ENCODE data around the gene F2. TPM values are rescaled to one million over a fixed set of nuclear protein-coding genes. Genes with fewer than 3 reads are reported as not detected.

The F2 gene
- total and polyA plus RNA-seq, 2 of the 13 experiments (the other 11 are each of a cell fraction or from before 2014, with no cell fraction given) = 330 to 801 TPM

DNA sequence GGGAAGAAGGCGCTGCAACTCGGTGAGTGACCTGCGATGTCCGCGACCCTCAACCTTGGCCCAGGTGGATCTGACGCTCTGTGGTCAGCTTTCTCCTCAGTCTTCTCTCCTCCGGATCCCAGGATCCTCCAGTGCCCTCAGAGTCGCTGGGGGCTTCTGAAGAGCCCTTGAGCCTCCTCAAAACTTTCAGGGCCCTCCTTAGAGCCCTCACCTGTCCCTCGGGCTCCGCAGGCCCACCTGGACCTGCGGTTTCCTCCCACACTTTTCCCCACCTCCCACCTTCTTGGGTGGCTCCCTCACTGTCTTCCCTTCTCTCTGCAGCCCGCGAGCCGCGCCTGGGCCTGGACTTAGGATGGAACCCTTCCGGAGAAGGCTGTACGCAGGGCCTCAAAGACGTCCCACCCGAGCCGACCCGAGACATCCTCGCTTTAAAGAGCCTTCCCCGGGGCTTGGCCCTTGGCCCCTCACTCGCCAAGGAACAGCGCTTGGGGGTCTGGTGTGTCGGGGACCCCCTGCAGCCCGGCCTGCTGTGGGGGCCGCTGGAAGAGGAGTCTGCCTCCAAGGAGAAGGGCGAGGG, 17.8 kb upstream of the F2 start:
- H3K27ac ChIP-seq (ENCODE audit: extremely low read length, insufficient read depth, low read length) = peak overlapping the region; percentile 97
- ATAC-seq = peak; percentile 7; the same call in 2 of the 3 replicates
- H3K4me2 ChIP-seq (ENCODE audit: low read depth, low read length) = peak overlapping the region; percentile 73
- no peaks in the 10 kb centered on the region for H4K20me1 ChIP-seq (ENCODE audit: insufficient read depth, low read length)
- peak overlapping the region; percentile 95 for H2AFZ ChIP-seq (ENCODE audit: low read length)
- ChIA-PET POLR2A (interaction anchor here (1.2 to 11.5 kb wide), 12 partner anchors 8 to 147 kb away, joined by 3 to 272 read pairs (median 10); partner anchors contain the start of gene F2), CTCF (ENCODE audit: low intra/inter-chr PET ratio, low total read pairs) (interaction anchor here (0.7 kb wide), 1 partner anchor 101 kb away, joined by 3 read pairs; no protein-coding TSS in a partner anchor)
- peak overlapping the region; percentile 83 to 99 (median 98) for H3K4me3 ChIP-seq (replicated peaks in 1 of 3; ENCODE audit: insufficient read depth in 1 of 3, low read depth in 2 of 3, low read length in 3 of 3)
- no peaks in the 10 kb centered on the region; a peak in 1 of 5 replicates for H3K27me3 ChIP-seq (ENCODE audit: control insufficient read depth in 1 of 2, insufficient read depth in 2 of 2, low read length in 2 of 2)
- 0% methylated on average over 21 of the region's 29 CpGs for WGBS (ENCODE audit: low lambda C conversion rate)
- H3K4me1 ChIP-seq (ENCODE audit: insufficient read depth, low read length) = peaks cover 53% of the 10 kb centered on the region
- no peak for FAIRE-seq
- intact Hi-C loops (cut with micrococcal nuclease; ENCODE audit: unreplicated experiment) = no loop called here
- H3K9ac ChIP-seq (ENCODE audit: insufficient read depth, low read depth, low read length) = peak overlapping the region; percentile 98
- peaks cover 44% of the 10 kb centered on the region for H3K79me2 ChIP-seq (ENCODE audit: insufficient read depth, low read length)
- in situ Hi-C loops (cut with HindIII; ENCODE audit: extremely low pct_ligation_motif_present, low pct_unique_long_range_greater_than_20kb) = no loop called here
- no peaks in the 10 kb centered on the region for H3K9me3 ChIP-seq (ENCODE audit: low read length)
- TSS peak; percentile 78 for BruUV-seq (replicated peaks)
- H3K36me3 ChIP-seq (replicated peaks in 1 of 2; ENCODE audit: control insufficient read depth in 1 of 2, insufficient read depth in 2 of 2, low read length in 2 of 2) = peaks cover 25 to 37% of the 10 kb centered on the region in 2 experiments
- no peak for DNase-seq (ENCODE audit: low spot score)
- TF ChIP-seq ZNF770 (CRISPR knock-in tag; IDR thresholded peaks at IDR 0.05) (0 out of 2 replicates have a peak, but pooled peaks have one; percentile 5), POLR2A (IDR thresholded peaks at IDR 0.05; ENCODE audit: insufficient read depth in 1 of 2, low read depth in 2 of 2, low read length in 2 of 2) (peak in 1 of 2 experiments; percentile 72; a peak in 2 of 4 replicates), ZNF543 (CRISPR knock-in tag; IDR thresholded peaks at IDR 0.05) (peak; percentile 10; the same call in 1 of the 2 replicates), FOXP1 (IDR thresholded peaks at IDR 0.05) (no peak), FOXP1 (CRISPR knock-in tag; IDR thresholded peaks at IDR 0.05) (no peak), ZFX (CRISPR knock-in tag; IDR thresholded peaks at IDR 0.05; ENCODE audit: low read depth) (0 out of 2 replicates have a peak, but pooled peaks have one; percentile 32), TEAD2 (CRISPR knock-in tag; IDR thresholded peaks at IDR 0.05) (no peak), AGO2 (optimal IDR thresholded peaks at IDR 0.05; ENCODE audit: low read depth, low read length) (peak; percentile 71), CC2D1A (CRISPR knock-in tag; IDR thresholded peaks at IDR 0.05) (no peak), ZNF563 (CRISPR knock-in tag; IDR thresholded peaks at IDR 0.05) (peak; percentile 50; the same call in 1 of the 2 replicates), ZNF790 (CRISPR knock-in tag; IDR thresholded peaks at IDR 0.05; ENCODE audit: borderline replicate concordance) (0 out of 2 replicates have a peak, but pooled peaks have one; percentile 2), STAT5B (CRISPR knock-in tag; IDR thresholded peaks at IDR 0.05) (no peak), POLR2AphosphoS5 (IDR thresholded peaks at IDR 0.05; ENCODE audit: low read depth, low read length) (peak; percentile 51; the same call in 1 of the 2 replicates), ZBTB20 (CRISPR knock-in tag; IDR thresholded peaks at IDR 0.05; ENCODE audit: borderline replicate concordance, low read depth) (no peak)
- TF ChIP-seq, protein P1, sequence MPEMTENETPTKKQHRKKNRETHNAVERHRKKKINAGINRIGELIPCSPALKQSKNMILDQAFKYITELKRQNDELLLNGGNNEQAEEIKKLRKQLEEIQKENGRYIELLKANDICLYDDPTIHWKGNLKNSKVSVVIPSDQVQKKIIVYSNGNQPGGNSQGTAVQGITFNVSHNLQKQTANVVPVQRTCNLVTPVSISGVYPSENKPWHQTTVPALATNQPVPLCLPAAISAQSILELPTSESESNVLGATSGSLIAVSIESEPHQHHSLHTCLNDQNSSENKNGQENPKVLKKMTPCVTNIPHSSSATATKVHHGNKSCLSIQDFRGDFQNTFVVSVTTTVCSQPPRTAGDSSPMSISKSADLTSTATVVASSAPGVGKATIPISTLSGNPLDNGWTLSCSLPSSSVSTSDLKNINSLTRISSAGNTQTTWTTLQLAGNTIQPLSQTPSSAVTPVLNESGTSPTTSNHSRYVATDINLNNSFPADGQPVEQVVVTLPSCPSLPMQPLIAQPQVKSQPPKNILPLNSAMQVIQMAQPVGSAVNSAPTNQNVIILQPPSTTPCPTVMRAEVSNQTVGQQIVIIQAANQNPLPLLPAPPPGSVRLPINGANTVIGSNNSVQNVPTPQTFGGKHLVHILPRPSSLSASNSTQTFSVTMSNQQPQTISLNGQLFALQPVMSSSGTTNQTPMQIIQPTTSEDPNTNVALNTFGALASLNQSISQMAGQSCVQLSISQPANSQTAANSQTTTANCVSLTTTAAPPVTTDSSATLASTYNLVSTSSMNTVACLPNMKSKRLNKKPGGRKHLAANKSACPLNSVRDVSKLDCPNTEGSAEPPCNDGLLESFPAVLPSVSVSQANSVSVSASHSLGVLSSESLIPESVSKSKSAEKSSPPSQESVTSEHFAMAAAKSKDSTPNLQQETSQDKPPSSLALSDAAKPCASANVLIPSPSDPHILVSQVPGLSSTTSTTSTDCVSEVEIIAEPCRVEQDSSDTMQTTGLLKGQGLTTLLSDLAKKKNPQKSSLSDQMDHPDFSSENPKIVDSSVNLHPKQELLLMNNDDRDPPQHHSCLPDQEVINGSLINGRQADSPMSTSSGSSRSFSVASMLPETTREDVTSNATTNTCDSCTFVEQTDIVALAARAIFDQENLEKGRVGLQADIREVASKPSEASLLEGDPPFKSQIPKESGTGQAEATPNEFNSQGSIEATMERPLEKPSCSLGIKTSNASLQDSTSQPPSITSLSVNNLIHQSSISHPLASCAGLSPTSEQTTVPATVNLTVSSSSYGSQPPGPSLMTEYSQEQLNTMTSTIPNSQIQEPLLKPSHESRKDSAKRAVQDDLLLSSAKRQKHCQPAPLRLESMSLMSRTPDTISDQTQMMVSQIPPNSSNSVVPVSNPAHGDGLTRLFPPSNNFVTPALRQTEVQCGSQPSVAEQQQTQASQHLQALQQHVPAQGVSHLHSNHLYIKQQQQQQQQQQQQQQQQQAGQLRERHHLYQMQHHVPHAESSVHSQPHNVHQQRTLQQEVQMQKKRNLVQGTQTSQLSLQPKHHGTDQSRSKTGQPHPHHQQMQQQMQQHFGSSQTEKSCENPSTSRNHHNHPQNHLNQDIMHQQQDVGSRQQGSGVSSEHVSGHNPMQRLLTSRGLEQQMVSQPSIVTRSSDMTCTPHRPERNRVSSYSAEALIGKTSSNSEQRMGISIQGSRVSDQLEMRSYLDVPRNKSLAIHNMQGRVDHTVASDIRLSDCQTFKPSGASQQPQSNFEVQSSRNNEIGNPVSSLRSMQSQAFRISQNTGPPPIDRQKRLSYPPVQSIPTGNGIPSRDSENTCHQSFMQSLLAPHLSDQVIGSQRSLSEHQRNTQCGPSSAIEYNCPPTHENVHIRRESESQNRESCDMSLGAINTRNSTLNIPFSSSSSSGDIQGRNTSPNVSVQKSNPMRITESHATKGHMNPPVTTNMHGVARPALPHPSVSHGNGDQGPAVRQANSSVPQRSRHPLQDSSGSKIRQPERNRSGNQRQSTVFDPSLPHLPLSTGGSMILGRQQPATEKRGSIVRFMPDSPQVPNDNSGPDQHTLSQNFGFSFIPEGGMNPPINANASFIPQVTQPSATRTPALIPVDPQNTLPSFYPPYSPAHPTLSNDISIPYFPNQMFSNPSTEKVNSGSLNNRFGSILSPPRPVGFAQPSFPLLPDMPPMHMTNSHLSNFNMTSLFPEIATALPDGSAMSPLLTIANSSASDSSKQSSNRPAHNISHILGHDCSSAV (CRISPR knock-in tag; IDR thresholded peaks at IDR 0.05; ENCODE audit: borderline replicate concordance) = no peak
